WTC11 (cell line): Measurements from ENCODE around the gene APRT. TPM values are rescaled to one million over a fixed set of nuclear protein-coding genes. Genes with fewer than 3 reads are reported as not detected.

Experiments
- ATAC-seq: fragments of 200-7000 bp; cut with Tn5 transposase; 2 replicates; pipeline ENCODE4 v1.10.0; 2021; ENCODE audit warnings: mild to moderate bottlenecking, moderate library complexity
- CTCF ChIA-PET: fragments of 300-600 bp; sonication (Branson Sonifier 250); formaldehyde crosslinking; loops from one replicate; lab custom pipeline; 2021; ENCODE audit warnings: antibody characterized with exemption; lab: Charles Lee
- POLR2A ChIA-PET: fragments of 350-600 bp; sonication (Branson Sonifier 250); formaldehyde crosslinking; loops from one replicate; lab custom pipeline; 2021; ENCODE audit warnings: antibody characterized with exemption; lab: Charles Lee
- DNase-seq: peaks from one replicate; pipeline ENCODE4 v3.0.0; 2021; ENCODE audit warnings: low spot score
- H3K27ac Mint-ChIP-seq: 2 replicates; pipeline ENCODE4 v1.8.0; 2021; ENCODE audit warnings: mixed read lengths
- H3K27me3 Mint-ChIP-seq: 2 replicates; pipeline ENCODE4 v1.8.0; 2021; ENCODE audit warnings: low read depth, mild to moderate bottlenecking, moderate library complexity, mixed read lengths
- H3K36me3 Mint-ChIP-seq: 2 replicates; pipeline ENCODE4 v1.8.0; 2021; ENCODE audit warnings: mixed read lengths
- H3K4me1 Mint-ChIP-seq: 2 replicates; pipeline ENCODE4 v1.8.0; 2022; ENCODE audit warnings: mixed read lengths
- H3K4me3 Mint-ChIP-seq: 2 replicates; pipeline ENCODE4 v1.8.0; 2021; ENCODE audit warnings: mild to moderate bottlenecking, moderate library complexity, mixed read lengths
- H3K9me3 Mint-ChIP-seq: 2 replicates; pipeline ENCODE4 v1.8.0; 2021; ENCODE audit warnings: mixed read lengths
- AFF4 ChIP-seq: sonication (generic); formaldehyde crosslinking; IDR thresholded peaks from 2 replicates; pipeline ENCODE4 v1.8.1; 2023; ENCODE audit warnings: mild to moderate bottlenecking, missing genetic modification reagents, borderline replicate concordance
- ARID4B ChIP-seq: sonication (generic); formaldehyde crosslinking; IDR thresholded peaks from 2 replicates; pipeline ENCODE4 v1.8.0; 2023; ENCODE audit warnings: missing genetic modification reagents, mild to moderate bottlenecking, borderline replicate concordance
- ATF1 ChIP-seq: sonication (generic); formaldehyde crosslinking; IDR thresholded peaks from 2 replicates; pipeline ENCODE4 v1.8.1; 2023; ENCODE audit warnings: mild to moderate bottlenecking, moderate library complexity, missing genetic modification reagents
- ATF3 ChIP-seq: sonication (generic); formaldehyde crosslinking; conservative IDR thresholded peaks from 2 replicates; pipeline ENCODE4 v1.8.1; 2022; ENCODE audit warnings: mild to moderate bottlenecking, missing genetic modification reagents
- ATF6 ChIP-seq: sonication (generic); formaldehyde crosslinking; IDR thresholded peaks from 2 replicates; pipeline ENCODE4 v1.8.1; 2023; ENCODE audit warnings: mild to moderate bottlenecking, missing genetic modification reagents
- ESRRA ChIP-seq: sonication (generic); formaldehyde crosslinking; IDR thresholded peaks from 2 replicates; pipeline ENCODE4 v1.8.1; 2022; ENCODE audit warnings: mild to moderate bottlenecking, missing genetic modification reagents, borderline replicate concordance
- FOXK1 ChIP-seq: sonication (generic); formaldehyde crosslinking; IDR thresholded peaks from 2 replicates; pipeline ENCODE4 v1.8.0; 2022; ENCODE audit warnings: mild to moderate bottlenecking, moderate library complexity, missing genetic modification reagents
- GRHL2 ChIP-seq: fragments of 250-450 bp; sonication (Bioruptor Pico); IDR thresholded peaks from 2 replicates; pipeline ENCODE4 v1.8.0; 2022; ENCODE audit warnings: mild to moderate bottlenecking, moderate library complexity; ENCODE audit not compliant: insufficient replicate concordance, severe bottlenecking
- GTF2I ChIP-seq: fragments of 250-450 bp; sonication (Bioruptor Pico); conservative IDR thresholded peaks from 2 replicates; pipeline ENCODE4 v1.4.0; 2021; ENCODE audit warnings: mild to moderate bottlenecking
- IRF2 ChIP-seq: sonication (generic); formaldehyde crosslinking; IDR thresholded peaks from 2 replicates; pipeline ENCODE4 v1.8.0; 2022; ENCODE audit warnings: low read depth, missing genetic modification reagents, borderline replicate concordance
- NFYB ChIP-seq: sonication (generic); formaldehyde crosslinking; conservative IDR thresholded peaks from 2 replicates; pipeline ENCODE4 v1.8.0; 2022; ENCODE audit warnings: low read depth, missing genetic modification reagents
- PRRX2 ChIP-seq: fragments of 250-450 bp; sonication (Bioruptor Pico); IDR thresholded peaks from 2 replicates; pipeline ENCODE4 v1.8.0; 2021; ENCODE audit warnings: mild to moderate bottlenecking
- RELA ChIP-seq: sonication (generic); formaldehyde crosslinking; IDR thresholded peaks from 2 replicates; pipeline ENCODE4 v1.8.1; 2022; ENCODE audit warnings: missing genetic modification reagents, mild to moderate bottlenecking, borderline replicate concordance
- SOX15 ChIP-seq: fragments of 250-450 bp; sonication (Bioruptor Pico); IDR thresholded peaks from 2 replicates; pipeline ENCODE4 v1.9.0; 2021; ENCODE audit warnings: mild to moderate bottlenecking
- ZNF423 ChIP-seq: fragments of 250-450 bp; sonication (Bioruptor Pico); IDR thresholded peaks from 2 replicates; pipeline ENCODE4 v2.1.2; 2022; ENCODE audit warnings: mild to moderate bottlenecking, moderate library complexity
- ZSCAN18 ChIP-seq: fragments of 250-450 bp; sonication (Bioruptor Pico); IDR thresholded peaks from 2 replicates; pipeline ENCODE4 v2.1.2; 2022; ENCODE audit warnings: mild to moderate bottlenecking, moderate library complexity
- total RNA-seq: library from RNA; stranded (reverse); gene quantifications from 3 replicates; pipeline ENCODE4 v1.2.3, GENCODE V29; 2021
- TF ChIP-seq, protein P1 (sequence below): fragments of 200-600 bp; IDR thresholded peaks from 2 replicates; pipeline ENCODE4 v1.8.0; 2022; ENCODE audit warnings: antibody characterized with exemption
- TF ChIP-seq, protein P2 (sequence below): sonication (generic); formaldehyde crosslinking; IDR thresholded peaks from 2 replicates; pipeline ENCODE4 v1.8.0; 2022; ENCODE audit warnings: mild to moderate bottlenecking, missing genetic modification reagents
- TF ChIP-seq, protein P3 (sequence below): fragments of 250-450 bp; sonication (Bioruptor Pico); IDR thresholded peaks from 2 replicates; pipeline ENCODE4 v1.8.0; 2021; ENCODE audit warnings: mild to moderate bottlenecking
- TF ChIP-seq, protein P4 (sequence below): sonication (generic); formaldehyde crosslinking; IDR thresholded peaks from 2 replicates; pipeline ENCODE4 v1.8.0; 2022; ENCODE audit warnings: mild to moderate bottlenecking, missing genetic modification reagents

APRT gene
- total RNA-seq, 1 experiment from 2014 or later, result 288 TPM

DNA sequence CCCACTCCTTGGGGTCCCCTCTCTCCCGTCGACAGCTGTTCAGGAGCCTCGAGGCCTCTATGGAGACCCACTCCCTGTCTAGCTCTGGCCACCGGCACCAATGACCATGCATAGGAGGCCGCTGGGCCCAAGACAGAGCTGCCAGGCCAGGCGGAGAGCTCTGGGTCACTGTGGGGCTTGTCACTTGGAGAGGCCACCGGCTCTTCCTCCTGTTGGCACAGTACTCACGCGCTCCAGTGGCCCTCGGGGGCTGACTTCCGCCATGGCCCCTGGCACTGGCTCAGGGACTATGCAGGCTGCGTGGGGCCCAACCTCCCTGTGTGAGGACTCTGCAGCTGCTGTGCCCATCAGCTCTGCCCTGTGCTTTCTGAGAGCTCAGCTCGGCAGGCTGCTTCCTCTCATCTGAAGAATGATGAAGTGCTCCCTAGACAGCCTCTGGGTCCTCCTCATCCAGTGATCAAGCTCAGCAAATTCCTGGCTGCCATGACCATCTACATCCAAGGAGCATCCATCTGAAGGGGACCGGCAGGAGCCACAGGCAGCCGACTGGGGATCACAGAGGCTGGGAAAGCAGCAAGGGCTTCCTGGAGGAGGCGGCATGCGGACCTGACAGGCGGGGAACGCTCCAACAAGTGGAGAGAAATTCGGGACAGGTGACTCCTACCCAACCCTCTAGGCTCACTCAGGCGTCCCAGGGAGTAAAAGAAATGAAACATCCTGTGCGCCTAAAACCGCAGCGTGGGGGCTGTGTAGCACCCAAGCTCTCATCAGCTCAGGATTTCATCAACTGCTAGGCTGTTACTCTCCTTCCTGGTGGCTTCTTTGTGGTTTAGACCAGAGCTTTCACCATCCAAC lies 28.2 kb upstream of the APRT start:
- H3K27me3 Mint-ChIP-seq, result no peaks in the 10 kb centered on the region
- peaks cover 6% of the 10 kb centered on the region for H3K36me3 Mint-ChIP-seq
- ChIA-PET CTCF (interaction anchor here (0.9 to 2.2 kb wide), 4 partner anchors 17 to 102 kb away, joined by 3 to 8 read pairs (median 4); partner anchors contain the start of genes GALNS and TRAPPC2L), POLR2A (no interaction called here)
- ATAC-seq (no peak), DNase-seq (no peak)
- no peak for TF ChIP-seq GRHL2 (CRISPR knock-in tag)
- TF ChIP-seq PRRX2 (CRISPR knock-in tag), result no peak
- TF ChIP-seq GTF2I (CRISPR knock-in tag), result no peak
- TF ChIP-seq, protein P1, sequence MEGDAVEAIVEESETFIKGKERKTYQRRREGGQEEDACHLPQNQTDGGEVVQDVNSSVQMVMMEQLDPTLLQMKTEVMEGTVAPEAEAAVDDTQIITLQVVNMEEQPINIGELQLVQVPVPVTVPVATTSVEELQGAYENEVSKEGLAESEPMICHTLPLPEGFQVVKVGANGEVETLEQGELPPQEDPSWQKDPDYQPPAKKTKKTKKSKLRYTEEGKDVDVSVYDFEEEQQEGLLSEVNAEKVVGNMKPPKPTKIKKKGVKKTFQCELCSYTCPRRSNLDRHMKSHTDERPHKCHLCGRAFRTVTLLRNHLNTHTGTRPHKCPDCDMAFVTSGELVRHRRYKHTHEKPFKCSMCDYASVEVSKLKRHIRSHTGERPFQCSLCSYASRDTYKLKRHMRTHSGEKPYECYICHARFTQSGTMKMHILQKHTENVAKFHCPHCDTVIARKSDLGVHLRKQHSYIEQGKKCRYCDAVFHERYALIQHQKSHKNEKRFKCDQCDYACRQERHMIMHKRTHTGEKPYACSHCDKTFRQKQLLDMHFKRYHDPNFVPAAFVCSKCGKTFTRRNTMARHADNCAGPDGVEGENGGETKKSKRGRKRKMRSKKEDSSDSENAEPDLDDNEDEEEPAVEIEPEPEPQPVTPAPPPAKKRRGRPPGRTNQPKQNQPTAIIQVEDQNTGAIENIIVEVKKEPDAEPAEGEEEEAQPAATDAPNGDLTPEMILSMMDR, result no peak
- TF ChIP-seq, protein P2, sequence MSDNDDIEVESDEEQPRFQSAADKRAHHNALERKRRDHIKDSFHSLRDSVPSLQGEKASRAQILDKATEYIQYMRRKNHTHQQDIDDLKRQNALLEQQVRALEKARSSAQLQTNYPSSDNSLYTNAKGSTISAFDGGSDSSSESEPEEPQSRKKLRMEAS, result no peak
- no peak for TF ChIP-seq ESRRA
- no peak for TF ChIP-seq ATF3 (CRISPR knock-in tag)
- TF ChIP-seq, protein P3, sequence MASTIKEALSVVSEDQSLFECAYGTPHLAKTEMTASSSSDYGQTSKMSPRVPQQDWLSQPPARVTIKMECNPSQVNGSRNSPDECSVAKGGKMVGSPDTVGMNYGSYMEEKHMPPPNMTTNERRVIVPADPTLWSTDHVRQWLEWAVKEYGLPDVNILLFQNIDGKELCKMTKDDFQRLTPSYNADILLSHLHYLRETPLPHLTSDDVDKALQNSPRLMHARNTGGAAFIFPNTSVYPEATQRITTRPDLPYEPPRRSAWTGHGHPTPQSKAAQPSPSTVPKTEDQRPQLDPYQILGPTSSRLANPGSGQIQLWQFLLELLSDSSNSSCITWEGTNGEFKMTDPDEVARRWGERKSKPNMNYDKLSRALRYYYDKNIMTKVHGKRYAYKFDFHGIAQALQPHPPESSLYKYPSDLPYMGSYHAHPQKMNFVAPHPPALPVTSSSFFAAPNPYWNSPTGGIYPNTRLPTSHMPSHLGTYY (CRISPR knock-in tag), result no peak
- no peak for TF ChIP-seq ZSCAN18
- TF ChIP-seq, protein P4, sequence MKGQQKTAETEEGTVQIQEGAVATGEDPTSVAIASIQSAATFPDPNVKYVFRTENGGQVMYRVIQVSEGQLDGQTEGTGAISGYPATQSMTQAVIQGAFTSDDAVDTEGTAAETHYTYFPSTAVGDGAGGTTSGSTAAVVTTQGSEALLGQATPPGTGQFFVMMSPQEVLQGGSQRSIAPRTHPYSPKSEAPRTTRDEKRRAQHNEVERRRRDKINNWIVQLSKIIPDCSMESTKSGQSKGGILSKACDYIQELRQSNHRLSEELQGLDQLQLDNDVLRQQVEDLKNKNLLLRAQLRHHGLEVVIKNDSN, result no peak
- TF ChIP-seq ZNF423, result no peak
- no peak for TF ChIP-seq ARID4B (CRISPR knock-in tag)
- no peak for TF ChIP-seq SOX15 (CRISPR knock-in tag)
- TF ChIP-seq FOXK1 (CRISPR knock-in tag), result no peak
- no peak for TF ChIP-seq IRF2 (CRISPR knock-in tag)
- no peak for TF ChIP-seq AFF4 (CRISPR knock-in tag)
- TF ChIP-seq NFYB (CRISPR knock-in tag), result no peak
- no peak for TF ChIP-seq ATF1
- no peak for TF ChIP-seq ATF6 (CRISPR knock-in tag)
- TF ChIP-seq RELA, result no peak
- no peaks in the 10 kb centered on the region for H3K4me1 Mint-ChIP-seq
- no peak overlapping the region for H3K4me3 Mint-ChIP-seq
- H3K27ac Mint-ChIP-seq, result no peak overlapping the region
- H3K9me3 Mint-ChIP-seq, result no peaks in the 10 kb centered on the region
